NCI-H526 treated with DMSO at 0.1 percent for 48 hours (cell line): ENCODE data around the gene NTM.

Source experiments
- DNase-seq: peaks from one replicate; lab custom pipeline; 2025; lab: John Stamatoyannopoulos, UW

The NTM gene

DNA sequence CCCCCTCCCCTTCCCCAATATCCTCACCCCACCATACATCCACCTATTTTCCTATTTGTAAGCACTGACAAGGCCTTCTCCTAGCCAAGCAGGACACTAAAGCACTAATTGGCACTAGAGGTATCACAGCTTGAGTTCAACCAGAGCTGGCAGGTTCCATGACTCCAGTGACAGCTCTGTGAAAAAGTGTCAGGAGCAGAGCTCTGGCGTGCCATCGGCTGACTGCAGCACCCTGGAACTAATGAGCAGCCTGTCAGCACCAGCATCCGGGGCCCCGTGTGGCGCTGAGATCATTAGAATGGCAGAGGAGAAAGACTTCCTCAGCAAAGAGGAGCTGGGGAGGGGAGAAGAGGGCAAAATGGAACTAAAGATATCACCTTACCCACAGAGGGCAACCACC is 847.4 kb downstream of the NTM start:
- no peak for DNase-seq

DNA sequence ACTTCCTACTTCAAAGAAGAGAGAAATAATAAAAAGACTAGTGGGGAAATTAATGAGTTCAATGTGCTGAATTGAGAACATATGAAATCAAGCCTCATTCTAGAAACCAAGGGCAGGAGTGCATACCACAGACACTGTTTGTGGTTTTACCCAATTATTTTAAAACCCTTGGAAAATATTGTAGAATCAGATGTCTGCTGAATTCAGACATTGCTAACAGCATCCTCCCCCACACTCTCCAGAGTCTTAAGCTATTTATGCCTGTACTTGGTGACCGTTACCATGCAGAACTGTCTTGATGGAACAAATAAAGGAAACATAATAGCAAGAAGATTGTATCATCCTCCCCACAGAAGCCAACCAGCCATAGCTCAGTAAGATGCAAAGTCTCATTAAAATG is 850.1 kb downstream of the NTM start:
- no peak for DNase-seq

DNA sequence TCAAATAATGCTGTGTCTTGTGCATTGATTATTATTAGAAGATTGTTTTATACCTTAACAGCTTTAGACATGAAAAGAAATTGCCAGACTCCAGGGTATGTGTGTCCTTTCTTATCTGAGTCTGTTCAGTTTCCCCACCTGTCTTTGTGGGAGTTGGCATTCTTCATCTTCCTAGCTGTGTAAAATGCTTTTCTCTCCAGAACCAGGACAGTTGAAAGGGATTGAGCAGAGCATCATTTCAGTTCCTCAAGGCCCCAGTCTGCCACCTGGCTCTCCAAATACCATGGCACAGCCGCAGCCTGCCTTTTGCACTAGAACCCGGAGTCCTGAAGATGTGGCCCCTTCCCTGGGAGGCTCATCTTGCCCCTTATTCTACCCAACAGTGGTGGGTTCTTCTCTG is 851.9 kb downstream of the NTM start:
- no peak for DNase-seq

DNA sequence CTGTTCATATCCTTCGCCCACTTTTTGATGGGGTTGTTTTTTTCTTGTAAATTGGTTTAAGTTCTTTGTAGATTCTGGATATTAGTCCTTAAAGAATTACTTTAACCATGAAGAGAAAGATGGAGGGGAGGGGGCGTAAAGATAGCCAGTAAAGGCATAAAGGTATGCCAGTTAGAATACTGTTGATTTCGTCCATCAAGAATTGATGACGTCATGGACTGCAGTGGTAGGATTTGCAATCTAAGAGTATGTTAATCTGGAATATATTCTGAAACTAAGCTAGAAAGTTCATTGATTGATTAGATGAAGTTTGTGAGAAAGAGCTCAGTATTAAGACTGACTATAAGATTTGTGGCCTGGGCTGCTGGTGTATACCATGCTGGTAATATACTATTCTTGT is 856.1 kb downstream of the NTM start:
- DNase-seq = no peak

DNA sequence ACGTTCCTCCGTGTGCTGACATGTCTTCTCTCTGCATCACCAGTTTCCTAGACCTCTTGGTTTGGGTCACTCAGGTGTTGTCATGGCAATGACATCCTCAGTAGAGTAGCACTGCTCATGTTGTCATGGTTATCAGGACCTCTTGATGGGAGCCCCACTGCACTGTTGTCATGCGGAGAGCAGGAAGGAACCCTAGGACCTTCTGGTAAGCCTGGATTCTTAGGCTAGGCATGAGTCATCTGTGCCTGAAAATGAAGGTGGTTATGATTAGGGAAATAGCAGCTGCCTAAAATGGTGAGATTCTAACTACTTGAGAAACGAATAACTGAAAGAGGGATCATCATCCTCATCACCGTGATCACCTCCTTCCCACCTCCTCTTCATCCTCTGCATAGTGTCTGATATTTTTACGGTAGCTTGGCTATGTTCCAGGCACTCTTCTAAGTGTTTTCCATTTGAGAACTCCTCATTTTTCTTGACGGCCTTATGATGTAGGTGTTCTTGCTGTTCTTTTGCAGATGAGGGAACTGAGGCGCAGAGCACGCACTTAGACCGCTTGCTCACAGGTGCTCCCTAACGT is 858.4 kb downstream of the NTM start:
- DNase-seq = no peak

DNA sequence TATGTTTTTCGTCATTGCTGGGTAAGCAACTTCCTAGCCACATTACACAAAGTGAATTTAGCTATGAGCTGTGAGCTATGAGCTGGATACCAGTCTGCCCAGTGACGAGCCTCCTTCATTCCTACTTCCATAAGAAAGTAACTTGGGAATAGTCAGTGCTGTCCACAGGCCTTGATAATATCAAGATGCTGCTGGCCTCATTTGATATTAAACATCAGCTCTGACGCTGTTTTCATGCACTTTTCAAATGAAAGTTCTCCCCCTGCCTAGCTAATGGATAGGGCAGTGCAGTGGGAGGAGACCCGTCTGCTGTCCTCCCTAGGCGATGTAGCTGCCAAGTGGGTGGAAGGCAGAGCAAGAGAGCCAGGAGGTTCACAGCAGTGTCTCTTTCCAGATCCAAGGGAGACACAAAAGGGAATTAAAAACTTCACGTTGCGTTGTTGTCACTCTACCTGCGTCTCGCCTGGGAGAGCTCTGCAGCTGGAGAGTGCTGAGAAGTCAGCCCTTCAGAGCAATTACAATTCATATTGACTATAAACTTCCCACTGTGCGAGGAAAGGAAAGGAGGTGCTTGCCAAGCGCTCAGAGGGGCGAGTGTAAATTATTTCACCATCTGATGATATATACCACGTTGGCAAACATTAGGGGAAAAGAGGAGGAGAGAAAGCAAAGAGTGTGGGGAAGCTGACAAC is 861.4 kb downstream of the NTM start:
- no peak for DNase-seq

DNA sequence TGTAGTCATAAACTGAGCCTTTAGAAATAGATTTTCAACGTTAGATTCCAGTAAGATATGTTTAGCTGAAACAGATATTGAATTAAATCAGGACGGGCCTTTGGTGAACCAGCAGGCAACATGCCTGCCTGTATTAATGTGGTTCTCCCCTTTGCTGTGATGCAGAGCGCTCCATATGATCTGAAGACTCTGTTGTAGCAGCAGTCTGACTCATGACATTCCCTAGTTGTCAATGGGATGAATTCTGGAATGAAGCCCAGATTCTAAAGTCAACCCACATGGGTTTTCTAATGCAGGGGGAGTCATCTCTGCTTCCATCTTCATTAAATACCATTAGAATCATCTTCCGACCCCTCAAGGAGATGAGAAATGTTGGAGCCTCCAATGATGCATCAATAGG is 864.5 kb downstream of the NTM start:
- DNase-seq = no peak

DNA sequence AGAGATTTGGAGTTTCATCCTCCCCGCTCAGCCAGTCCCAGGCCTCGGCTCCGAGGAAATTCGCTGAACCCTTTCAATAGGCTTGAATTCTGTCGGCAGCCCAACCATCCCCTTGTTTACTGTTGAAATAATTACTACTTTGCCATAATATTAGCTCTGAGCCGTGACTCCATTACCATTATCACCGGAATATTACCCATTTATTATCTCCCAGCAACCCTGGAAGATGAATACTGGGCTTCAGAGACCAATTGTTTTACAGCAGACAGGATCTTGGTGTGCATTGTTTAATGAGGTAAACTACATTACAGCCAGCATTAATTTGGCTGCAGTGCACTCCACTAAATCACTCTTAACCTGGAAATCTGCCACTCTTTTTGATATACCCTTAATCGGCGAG is 867.4 kb downstream of the NTM start:
- DNase-seq = no peak

DNA sequence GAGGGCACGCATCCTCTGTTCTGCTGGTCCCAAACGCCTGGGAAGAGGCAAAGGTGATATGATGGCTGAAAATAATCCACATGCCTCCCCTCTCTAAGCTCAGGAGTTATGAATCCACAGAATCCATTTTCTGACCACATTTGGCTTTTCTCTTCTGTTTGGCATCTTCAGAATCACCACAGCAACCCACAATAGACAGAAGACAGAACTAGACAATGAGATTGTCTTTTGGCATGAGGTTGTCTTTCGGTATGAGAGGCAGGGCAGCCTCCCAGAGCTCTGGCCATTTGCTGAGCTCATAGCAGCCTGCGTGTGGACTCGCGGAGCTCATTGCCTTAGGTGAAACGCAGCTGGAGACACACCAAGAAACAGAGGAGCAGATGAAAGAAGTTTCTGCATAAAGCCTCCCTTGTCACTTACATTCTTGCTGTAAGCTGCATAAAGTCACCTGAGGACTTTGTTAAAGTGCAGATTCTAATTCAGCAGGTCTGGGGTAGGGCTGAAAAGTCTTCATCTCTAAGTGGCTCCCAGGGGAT is 868.0 kb downstream of the NTM start:
- no peak for DNase-seq

DNA sequence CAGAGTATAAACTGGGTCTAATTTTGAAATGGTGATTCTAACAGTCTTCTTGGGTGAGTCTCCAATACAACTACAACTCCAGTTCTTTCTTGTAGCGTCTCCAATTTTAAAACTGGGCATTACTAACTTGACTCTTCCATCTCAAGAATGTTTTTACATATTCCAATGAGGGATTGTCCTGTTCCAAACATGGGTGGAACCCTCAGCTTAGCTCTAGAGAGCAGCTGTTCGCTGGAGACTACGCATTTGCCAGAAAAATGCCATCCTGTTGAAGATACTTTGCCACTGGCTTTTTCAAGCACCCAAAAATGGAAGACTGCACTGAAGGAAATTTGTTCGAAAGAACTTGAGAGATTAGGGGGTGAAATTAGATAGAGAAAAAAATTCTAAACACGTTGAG is 870.0 kb downstream of the NTM start:
- DNase-seq = no peak

DNA sequence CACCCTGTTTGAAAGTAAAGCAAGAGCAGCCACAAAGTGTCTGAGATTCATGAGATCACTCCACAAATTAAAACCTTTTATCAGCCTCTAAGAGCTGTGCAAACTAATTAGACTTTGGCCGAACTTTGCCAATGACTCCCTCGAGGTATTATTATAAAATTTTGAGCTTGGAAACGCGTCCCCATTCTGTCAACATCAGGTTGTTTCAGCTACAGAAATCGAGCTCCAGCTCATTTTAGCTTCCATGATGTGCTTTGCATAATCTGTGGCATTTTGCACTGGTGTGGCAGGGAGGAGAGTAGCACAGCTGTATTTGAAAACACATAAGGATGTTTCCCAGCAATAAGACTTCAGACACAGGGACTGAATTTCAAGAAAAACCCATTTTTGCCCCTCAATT is 872.2 kb downstream of the NTM start:
- no peak for DNase-seq

DNA sequence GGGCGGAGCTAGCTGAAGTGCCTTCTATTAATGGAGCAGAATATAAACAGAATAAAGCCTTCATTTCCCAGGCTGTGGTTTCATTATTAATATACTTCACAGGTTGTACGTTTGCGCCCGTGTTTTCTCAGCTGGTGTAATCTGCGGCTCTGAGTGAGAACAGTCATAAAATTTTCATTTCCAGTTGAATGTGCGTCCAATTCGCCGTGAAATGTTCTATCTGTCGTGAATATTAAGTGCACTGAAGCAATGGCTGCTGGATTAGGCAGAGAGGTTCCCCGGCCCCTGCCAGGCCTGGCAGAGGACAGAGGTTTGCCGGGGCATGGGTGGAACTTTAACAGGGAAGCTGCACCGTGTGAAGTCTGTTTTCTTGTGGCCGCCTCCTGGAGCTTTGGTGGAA is 874.4 kb downstream of the NTM start:
- DNase-seq = no peak

DNA sequence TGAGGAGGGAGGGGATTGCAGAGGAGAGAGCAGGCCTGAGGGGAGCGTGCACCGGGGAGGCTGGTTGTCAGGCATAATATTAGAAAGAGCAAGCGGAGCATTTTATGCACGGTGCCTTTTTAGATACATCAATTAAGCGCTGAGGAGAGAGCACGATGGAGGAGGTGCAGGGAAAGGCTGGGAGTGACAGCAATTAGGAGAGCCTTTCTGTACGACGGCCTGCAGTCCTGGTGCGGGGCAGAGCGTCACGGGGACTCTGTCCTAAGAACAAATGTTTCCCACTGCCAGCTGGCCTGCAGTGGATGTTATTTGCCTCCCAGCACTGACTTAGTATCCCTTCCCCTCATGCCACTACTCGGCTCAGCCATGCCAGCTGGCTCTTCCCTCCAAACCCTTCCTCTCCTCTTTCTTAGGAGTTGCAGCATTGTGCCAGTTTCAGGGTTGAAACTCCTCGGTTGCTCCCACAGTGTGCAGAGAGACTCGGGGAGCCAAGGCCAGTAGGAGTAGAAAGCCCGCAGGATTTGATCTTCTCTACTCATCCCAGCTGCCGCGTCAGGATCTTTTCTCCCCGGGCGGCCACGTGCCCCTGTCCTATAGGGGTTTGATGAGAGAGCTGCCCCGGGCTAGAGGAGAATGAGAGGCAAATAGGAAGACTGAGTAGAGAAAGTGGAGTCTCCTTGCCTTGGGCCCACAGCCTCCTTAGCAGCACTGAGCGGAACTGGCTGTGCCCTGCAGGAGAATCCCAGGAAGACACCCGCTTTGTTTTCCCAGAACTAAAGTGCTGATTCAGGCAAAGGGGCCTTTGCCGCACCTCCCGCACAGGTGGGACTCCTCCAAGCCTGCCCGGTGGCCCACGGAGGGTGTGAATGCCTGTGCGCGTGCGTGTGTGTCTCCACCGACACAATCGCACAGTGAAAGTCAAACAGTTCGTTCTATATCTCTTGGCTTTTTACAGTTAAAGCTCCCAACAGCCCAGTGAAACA is 875.3 kb downstream of the NTM start:
- no peak for DNase-seq

DNA sequence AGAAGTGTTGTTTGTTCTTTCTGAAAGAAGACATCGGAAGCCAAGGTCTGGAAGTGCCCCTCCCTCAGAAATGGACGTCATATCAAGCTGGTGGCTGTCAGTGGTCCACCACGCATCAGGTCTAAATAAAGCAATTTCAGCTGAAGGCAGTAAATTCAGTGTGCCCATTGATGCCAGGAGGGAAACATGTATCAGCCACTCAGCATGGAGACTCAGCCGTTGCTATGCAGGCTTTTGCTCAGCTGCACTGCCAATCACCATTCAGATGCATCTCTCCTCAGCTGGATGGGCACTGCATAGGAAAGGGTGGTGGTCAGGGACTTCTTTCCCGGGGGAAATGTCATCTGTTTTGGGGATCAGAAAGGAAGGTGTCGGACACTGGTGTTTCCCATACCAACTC is 878.2 kb downstream of the NTM start:
- no peak for DNase-seq

DNA sequence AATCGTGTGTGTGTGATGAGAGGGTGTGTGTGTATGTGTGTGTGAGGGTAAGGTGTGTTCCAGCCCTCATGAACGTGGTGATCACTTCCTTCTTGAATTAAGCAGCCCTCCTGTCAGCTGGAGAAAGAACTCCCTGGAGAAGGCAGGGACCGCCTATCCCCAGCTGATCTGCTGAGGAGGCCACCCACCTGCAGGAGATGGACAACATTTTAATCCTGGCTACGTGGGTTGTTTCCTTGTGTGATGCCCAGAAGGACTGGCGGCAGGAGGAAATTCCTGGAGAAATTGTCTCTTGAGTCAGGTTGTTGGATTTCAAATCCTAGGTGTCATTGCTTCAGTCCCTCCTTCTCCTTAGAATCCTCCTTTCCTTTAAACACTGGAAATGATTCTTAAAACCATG is 878.8 kb downstream of the NTM start:
- no peak for DNase-seq

DNA sequence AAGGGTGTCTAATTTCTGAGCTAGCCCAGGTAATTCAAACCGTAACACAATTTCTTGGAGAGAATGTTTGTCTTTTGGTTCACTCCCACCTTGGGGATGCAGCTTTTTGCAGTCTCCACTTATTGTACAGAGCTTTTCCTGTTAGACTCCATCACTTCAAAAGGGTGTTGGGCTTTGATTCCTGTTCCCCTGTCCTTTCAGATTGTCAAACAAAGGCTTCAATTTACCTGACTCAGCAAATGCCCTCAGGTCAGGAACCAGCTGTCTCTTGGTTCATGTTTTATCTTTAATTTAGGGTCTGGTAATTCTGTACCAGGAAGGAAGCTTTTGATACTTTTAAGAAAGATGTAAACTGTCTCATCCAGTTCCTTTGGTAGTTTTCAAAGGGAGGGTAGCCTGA is 880.6 kb downstream of the NTM start:
- DNase-seq = no peak

DNA sequence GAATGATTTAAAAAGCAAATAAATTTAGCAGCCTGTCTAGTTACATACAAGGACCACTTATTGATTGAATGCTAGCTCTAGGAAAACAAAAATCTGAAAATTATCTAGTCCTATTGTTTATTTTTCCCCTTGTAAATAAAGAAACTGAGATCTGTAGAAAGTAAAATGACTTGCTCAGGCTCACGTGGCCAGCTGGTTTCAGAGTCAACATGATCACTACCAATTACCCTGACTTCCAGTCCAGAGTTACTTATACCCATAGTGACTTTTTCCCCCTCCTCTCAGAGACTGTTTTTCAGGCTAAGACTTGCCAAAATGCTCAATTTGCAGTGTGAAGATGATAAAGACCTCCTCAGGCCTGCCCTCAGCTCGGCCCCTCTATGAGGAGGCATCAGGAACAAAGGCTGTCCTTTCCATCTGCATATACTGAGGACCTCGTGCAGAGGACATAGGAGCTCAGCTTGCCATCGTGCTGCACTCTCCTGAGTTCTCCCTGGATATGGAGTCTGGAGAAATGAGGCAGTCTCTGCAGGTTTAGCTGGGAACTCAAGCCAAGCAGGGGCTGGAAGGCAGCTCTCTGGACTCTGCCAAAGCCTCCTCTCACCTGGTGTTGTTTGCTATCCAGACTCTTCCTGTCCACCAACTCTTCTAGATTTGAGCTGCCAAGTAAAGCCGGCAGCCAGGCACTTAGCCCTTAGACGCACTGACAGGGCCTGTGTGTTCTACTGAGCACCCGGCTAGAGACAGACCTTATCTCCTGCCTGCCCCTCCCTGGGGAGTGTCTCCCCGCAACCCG is 883.3 kb downstream of the NTM start:
- no peak for DNase-seq

DNA sequence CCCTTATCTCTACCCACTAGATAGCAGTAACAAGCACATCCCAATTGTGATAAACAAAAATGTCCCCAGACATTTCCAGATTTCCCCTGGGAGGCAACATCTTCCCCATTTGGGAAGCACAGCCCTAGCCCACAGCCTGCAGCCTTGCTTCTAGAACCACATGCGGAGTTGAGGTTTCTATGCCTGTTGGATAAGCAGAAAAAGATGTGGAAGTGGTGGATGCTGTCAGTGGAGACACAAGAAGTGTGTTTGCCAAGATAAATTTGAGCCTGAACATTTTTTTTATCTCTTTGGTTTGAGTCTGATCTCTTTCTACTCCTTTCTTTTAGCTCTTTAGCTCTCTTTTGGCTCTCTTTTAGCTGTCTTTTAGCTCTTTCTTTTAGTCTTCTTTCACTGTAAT is 884.5 kb downstream of the NTM start:
- no peak for DNase-seq

DNA sequence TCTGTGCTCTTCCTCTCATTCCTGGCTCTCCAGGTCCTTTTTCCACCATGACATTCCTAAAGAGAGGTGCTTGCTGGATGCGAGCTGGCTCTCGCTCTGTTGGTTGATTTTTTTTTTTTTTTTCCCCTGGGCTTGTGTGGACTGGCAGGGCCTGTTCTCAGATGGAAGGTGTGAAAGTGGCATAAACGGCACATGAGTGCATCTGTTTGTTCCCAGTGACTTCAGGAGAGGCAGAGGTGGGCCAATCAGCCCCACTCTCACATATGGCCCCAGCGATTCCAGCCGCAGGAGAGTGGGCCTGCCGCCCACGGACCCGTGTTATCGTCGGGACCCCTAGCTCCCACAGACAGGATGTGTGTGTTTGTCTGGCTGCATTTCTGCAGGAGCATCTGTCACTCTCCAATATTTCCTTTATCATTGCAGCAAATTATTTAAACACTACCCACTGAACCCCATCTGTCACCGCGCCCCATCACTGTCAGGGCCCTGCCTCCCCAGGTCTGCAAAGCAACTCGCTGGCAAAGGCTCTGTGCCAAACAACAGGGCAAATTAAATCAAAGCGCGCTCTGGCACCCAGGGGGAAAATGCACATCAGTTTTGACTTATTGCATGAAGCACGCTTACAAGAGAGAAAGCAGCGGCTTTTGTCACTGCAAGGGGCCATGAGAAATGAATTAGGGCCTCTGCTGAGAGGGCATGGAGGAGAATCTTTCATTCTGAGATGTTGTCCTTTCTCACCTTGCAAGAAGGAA is 886.3 kb downstream of the NTM start:
- DNase-seq = no peak

DNA sequence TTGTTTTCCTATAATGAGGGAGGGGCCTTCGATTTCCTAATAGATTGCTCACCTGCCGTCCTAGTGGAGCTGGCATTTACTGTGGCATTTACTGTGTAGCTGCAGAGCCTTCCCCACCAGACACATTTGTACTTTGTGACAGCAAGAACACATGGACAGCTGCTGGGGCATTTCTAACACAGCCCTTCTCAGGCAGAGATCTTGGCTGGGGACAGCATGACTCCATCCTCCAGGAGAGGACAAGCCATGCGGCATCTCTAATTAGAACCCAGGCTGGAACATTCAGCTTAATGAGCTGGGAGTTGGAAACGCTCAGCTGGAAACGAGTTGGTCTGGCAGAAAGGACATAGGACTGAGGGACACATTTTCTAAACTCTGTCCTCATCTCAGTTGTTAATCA is 887.5 kb downstream of the NTM start:
- DNase-seq = no peak

DNA sequence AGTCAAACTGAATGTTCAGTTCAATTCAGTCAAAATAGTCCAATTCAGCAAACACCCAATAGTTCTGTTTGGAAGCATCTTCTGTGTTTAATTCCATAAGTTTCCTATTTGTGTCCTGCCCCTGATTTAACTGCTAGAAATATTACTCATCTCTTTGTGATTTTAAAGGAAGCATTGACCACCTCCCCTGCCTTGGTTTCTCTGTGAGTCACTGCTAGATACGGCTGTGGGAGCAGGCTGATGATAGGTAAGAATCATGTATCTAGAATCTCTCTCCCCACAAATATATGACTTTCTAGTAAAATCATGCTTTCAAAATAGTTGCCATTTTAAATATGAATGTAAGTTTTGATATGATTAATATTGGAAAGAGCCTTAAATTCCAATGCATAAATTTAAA is 888.5 kb downstream of the NTM start:
- DNase-seq = no peak
